ENCODE measurements around the gene PRKAG2. TPM values are rescaled to one million over a fixed set of nuclear protein-coding genes. Genes with fewer than 3 reads are reported as not detected.
"Not testable (repeated sequence)": the region's sequence is repeated elsewhere in the genome, so short reads cannot be mapped to it uniquely, and the experiment has no call there.

Gene PRKAG2
- total RNA-seq, 1 donor from 2014 or later = 4.7 TPM

- H3K27me3 ChIP-seq (ENCODE audit: control insufficient read depth in 3 of 3, insufficient read depth in 3 of 3, low read length in 3 of 3) = peaks cover 40 to 46% (median 43%) of the 10 kb centered on the region in 3 donors
- H3K9ac ChIP-seq (ENCODE audit: low read depth in 1 of 3, low read length in 3 of 3) = no peak overlapping the region
- H3K36me3 ChIP-seq (ENCODE audit: control insufficient read depth in 3 of 3, insufficient read depth in 3 of 3, low read length in 3 of 3) = no peaks in the 10 kb centered on the region
- no peak overlapping the region for H3K27ac ChIP-seq (ENCODE audit: low read depth, low read length)
- H3K4me1 ChIP-seq (ENCODE audit: control insufficient read depth in 3 of 3, insufficient read depth in 3 of 3, low read length in 3 of 3) = no peaks in the 10 kb centered on the region
- H3K9me3 ChIP-seq (ENCODE audit: control insufficient read depth in 3 of 3, low read length in 3 of 3) = no peaks in the 10 kb centered on the region
- H3K4me3 ChIP-seq (ENCODE audit: low read length in 3 of 3) = no peak overlapping the region
Measured at GRCh38 chr7:151886783-151887182, 9.9 kb upstream of the PRKAG2 start.

- no peaks in the 10 kb centered on the region for H3K9me3 ChIP-seq (ENCODE audit: control insufficient read depth in 3 of 3, low read length in 3 of 3)
- no peak overlapping the region for H3K27ac ChIP-seq (ENCODE audit: low read depth, low read length)
- no peak overlapping the region for H3K4me3 ChIP-seq (ENCODE audit: low read length in 3 of 3)
- H3K36me3 ChIP-seq (ENCODE audit: control insufficient read depth in 3 of 3, insufficient read depth in 3 of 3, low read length in 3 of 3) = no peaks in the 10 kb centered on the region
- no peaks in the 10 kb centered on the region for H3K4me1 ChIP-seq (ENCODE audit: control insufficient read depth in 3 of 3, insufficient read depth in 3 of 3, low read length in 3 of 3)
- no peak overlapping the region for H3K9ac ChIP-seq (ENCODE audit: low read depth in 1 of 3, low read length in 3 of 3)
- H3K27me3 ChIP-seq (ENCODE audit: control insufficient read depth in 3 of 3, insufficient read depth in 3 of 3, low read length in 3 of 3) = peaks cover 24 to 33% (median 29%) of the 10 kb centered on the region in 3 donors
Measured at GRCh38 chr7:151885202-151885580, 8.3 kb upstream of the PRKAG2 start.

- Histone ChIP-seq H3K4me3 (ENCODE audit: low read length in 3 of 3) (no peak overlapping the region), H3K4me1 (ENCODE audit: control insufficient read depth in 3 of 3, insufficient read depth in 3 of 3, low read length in 3 of 3) (no peaks in the 10 kb centered on the region), H3K36me3 (ENCODE audit: control insufficient read depth in 3 of 3, insufficient read depth in 3 of 3, low read length in 3 of 3) (no peaks in the 10 kb centered on the region), H3K9ac (ENCODE audit: low read depth in 1 of 3, low read length in 3 of 3) (no peak overlapping the region), H3K9me3 (ENCODE audit: control insufficient read depth in 3 of 3, low read length in 3 of 3) (no peaks in the 10 kb centered on the region), H3K27me3 (ENCODE audit: control insufficient read depth in 3 of 3, insufficient read depth in 3 of 3, low read length in 3 of 3) (peaks cover 19 to 26% (median 23%) of the 10 kb centered on the region in 3 donors), H3K27ac (ENCODE audit: low read depth, low read length) (no peak overlapping the region)
Measured at GRCh38 chr7:151884312-151885201, 7.6 kb upstream of the PRKAG2 start.

GRCh38 chr7:151883857-151884256, 6.9 kb upstream of the PRKAG2 start:
- Histone ChIP-seq H3K9ac (ENCODE audit: low read depth in 1 of 3, low read length in 3 of 3) (no peak overlapping the region), H3K27ac (ENCODE audit: low read depth, low read length) (no peak overlapping the region), H3K9me3 (ENCODE audit: control insufficient read depth in 3 of 3, low read length in 3 of 3) (no peaks in the 10 kb centered on the region), H3K4me1 (ENCODE audit: control insufficient read depth in 3 of 3, insufficient read depth in 3 of 3, low read length in 3 of 3) (no peaks in the 10 kb centered on the region), H3K27me3 (ENCODE audit: control insufficient read depth in 3 of 3, insufficient read depth in 3 of 3, low read length in 3 of 3) (peaks cover 19 to 20% (median 19%) of the 10 kb centered on the region in 3 donors), H3K4me3 (ENCODE audit: low read length in 3 of 3) (no peak overlapping the region), H3K36me3 (ENCODE audit: control insufficient read depth in 3 of 3, insufficient read depth in 3 of 3, low read length in 3 of 3) (no peaks in the 10 kb centered on the region)

GRCh38 chr7:151882734-151883133, 5.8 kb upstream of the PRKAG2 start:
- H3K27ac ChIP-seq (ENCODE audit: low read depth, low read length) = no peak overlapping the region
- no peak overlapping the region for H3K4me3 ChIP-seq (ENCODE audit: low read length in 3 of 3)
- no peaks in the 10 kb centered on the region for H3K9me3 ChIP-seq (ENCODE audit: control insufficient read depth in 3 of 3, low read length in 3 of 3)
- no peak overlapping the region for H3K9ac ChIP-seq (ENCODE audit: low read depth in 1 of 3, low read length in 3 of 3)
- peaks cover 11 to 20% (median 19%) of the 10 kb centered on the region in 3 donors for H3K27me3 ChIP-seq (ENCODE audit: control insufficient read depth in 3 of 3, insufficient read depth in 3 of 3, low read length in 3 of 3)
- no peaks in the 10 kb centered on the region for H3K36me3 ChIP-seq (ENCODE audit: control insufficient read depth in 3 of 3, insufficient read depth in 3 of 3, low read length in 3 of 3)
- peaks cover 0 to 6% (median 2%) of the 10 kb centered on the region in 3 donors for H3K4me1 ChIP-seq (ENCODE audit: control insufficient read depth in 3 of 3, insufficient read depth in 3 of 3, low read length in 3 of 3)

GRCh38 chr7:151880688-151881087, 3.8 kb upstream of the PRKAG2 start:
- H3K4me1 ChIP-seq (ENCODE audit: control insufficient read depth in 3 of 3, insufficient read depth in 3 of 3, low read length in 3 of 3) = peaks cover 4 to 13% (median 10%) of the 10 kb centered on the region in 3 donors
- no peak overlapping the region for H3K4me3 ChIP-seq (ENCODE audit: low read length in 3 of 3)
- H3K27me3 ChIP-seq (ENCODE audit: control insufficient read depth in 3 of 3, insufficient read depth in 3 of 3, low read length in 3 of 3) = peaks cover 8 to 16% (median 13%) of the 10 kb centered on the region in 3 donors
- H3K36me3 ChIP-seq (ENCODE audit: control insufficient read depth in 3 of 3, insufficient read depth in 3 of 3, low read length in 3 of 3) = no peaks in the 10 kb centered on the region
- no peaks in the 10 kb centered on the region for H3K9me3 ChIP-seq (ENCODE audit: control insufficient read depth in 3 of 3, low read length in 3 of 3)
- no peak overlapping the region for H3K9ac ChIP-seq (ENCODE audit: low read depth in 1 of 3, low read length in 3 of 3)
- no peak overlapping the region for H3K27ac ChIP-seq (ENCODE audit: low read depth, low read length)

- Histone ChIP-seq H3K36me3 (ENCODE audit: control insufficient read depth in 3 of 3, insufficient read depth in 3 of 3, low read length in 3 of 3) (no peaks in the 10 kb centered on the region), H3K4me3 (ENCODE audit: low read length in 3 of 3) (peak overlapping the region; percentile 30 to 83 (median 52)), H3K27me3 (ENCODE audit: control insufficient read depth in 3 of 3, insufficient read depth in 3 of 3, low read length in 3 of 3) (peaks cover 0 to 2% (median 0%) of the 10 kb centered on the region in 3 donors), H3K4me1 (ENCODE audit: control insufficient read depth in 3 of 3, insufficient read depth in 3 of 3, low read length in 3 of 3) (peaks cover 4 to 29% (median 14%) of the 10 kb centered on the region in 3 donors), H3K27ac (ENCODE audit: low read depth, low read length) (no peak overlapping the region), H3K9ac (ENCODE audit: low read depth in 1 of 3, low read length in 3 of 3) (no peak overlapping the region), H3K9me3 (ENCODE audit: control insufficient read depth in 3 of 3, low read length in 3 of 3) (no peaks in the 10 kb centered on the region)
Measured at GRCh38 chr7:151877911-151878835, 1.3 kb upstream of the PRKAG2 start.

GRCh38 chr7:151875942-151876898, 695 bp downstream of the PRKAG2 start:
- Histone ChIP-seq H3K4me3 (ENCODE audit: low read length in 3 of 3) (peak overlapping the region; percentile 83 to 88 (median 83)), H3K4me1 (ENCODE audit: control insufficient read depth in 3 of 3, insufficient read depth in 3 of 3, low read length in 3 of 3) (peaks cover 4 to 29% (median 14%) of the 10 kb centered on the region in 3 donors), H3K36me3 (ENCODE audit: control insufficient read depth in 3 of 3, insufficient read depth in 3 of 3, low read length in 3 of 3) (no peaks in the 10 kb centered on the region), H3K9me3 (ENCODE audit: control insufficient read depth in 3 of 3, low read length in 3 of 3) (no peaks in the 10 kb centered on the region), H3K27me3 (ENCODE audit: control insufficient read depth in 3 of 3, insufficient read depth in 3 of 3, low read length in 3 of 3) (no peaks in the 10 kb centered on the region), H3K9ac (ENCODE audit: low read depth in 1 of 3, low read length in 3 of 3) (peak overlapping the region; percentile 61 to 85 (median 80)), H3K27ac (ENCODE audit: low read depth, low read length) (peak overlapping the region; percentile 85)

GRCh38 chr7:151874479-151874878, 2.4 kb downstream of the PRKAG2 start:
- H3K27me3 ChIP-seq (ENCODE audit: control insufficient read depth in 3 of 3, insufficient read depth in 3 of 3, low read length in 3 of 3); H3K27ac ChIP-seq (ENCODE audit: low read depth, low read length); H3K9ac ChIP-seq (ENCODE audit: low read depth in 1 of 3, low read length in 3 of 3); H3K36me3 ChIP-seq (ENCODE audit: control insufficient read depth in 3 of 3, insufficient read depth in 3 of 3, low read length in 3 of 3); H3K4me3 ChIP-seq (ENCODE audit: low read length in 3 of 3); H3K9me3 ChIP-seq (ENCODE audit: control insufficient read depth in 3 of 3, low read length in 3 of 3): not testable (repeated sequence)
- peaks cover 7 to 38% (median 16%) of the 10 kb centered on the region in 3 donors for H3K4me1 ChIP-seq (ENCODE audit: control insufficient read depth in 3 of 3, insufficient read depth in 3 of 3, low read length in 3 of 3)
